ENCODE data around the gene SEC22A.

GRCh38 chr3:123313889-123314288 lies 112.1 kb downstream of the SEC22A start:
- TF ChIP-seq POLR2AphosphoS5 (IDR thresholded peaks at IDR 0.05; ENCODE audit: low read depth, low read length), result no peak
- TF ChIP-seq TAF1 (IDR thresholded peaks at IDR 0.05; ENCODE audit: borderline replicate concordance, insufficient read depth, low read length), result no peak

All from PFSK-1 (cell line).